NCI-H1092 treated with DMSO at 0.1 percent for 48 hours (cell line): ENCODE data around the gene ATXN1.

ENCODE experiments used
- DNase-seq: peaks from one replicate; lab custom pipeline; 2025; lab: John Stamatoyannopoulos, UW

ATXN1 gene

GRCh38 chr6:16249971-16250370 is 511.3 kb downstream of the ATXN1 start:
- DNase-seq = peak; percentile 29
